A673 (cell line): Measurements from ENCODE around the gene ZMAT5. TPM values are rescaled to one million over a fixed set of nuclear protein-coding genes. Genes with fewer than 3 reads are reported as not detected.

Source experiments
- Bru-seq: library from RNA; stranded (reverse); fragments of 400-500 nt; gene quantifications from one replicate; lab custom pipeline; 2021; lab: Mats Ljungman, UMichigan
- BruChase-seq, 2 experiments: library from RNA; stranded (reverse); fragments of 400-500 nt; gene quantifications; one replicate each; lab custom pipeline; 2021; lab: Mats Ljungman, UMichigan
- BruUV-seq: library from RNA; stranded (reverse); fragments of 400-500 nt; replicated peaks from 2 replicates; lab custom pipeline; 2021; lab: Mats Ljungman, UMichigan
- CTCF ChIA-PET: fragments of 300-600 bp; sonication (Branson Sonifier 250); formaldehyde crosslinking; loops from one replicate; lab custom pipeline; 2022; ENCODE audit warnings: antibody characterized with exemption; lab: Charles Lee
- POLR2A ChIA-PET: fragments of 300-600 bp; sonication (Branson Sonifier 250); formaldehyde crosslinking; loops from one replicate; lab custom pipeline; 2022; ENCODE audit warnings: antibody characterized with exemption; ENCODE audit not compliant: low non-redundant PET; lab: Charles Lee
- DNase-seq: peaks from one replicate; pipeline ENCODE4 v3.0.0-alpha.2; 2015; ENCODE audit warnings: low spot score
- H3K27ac ChIP-seq: fragments of 200-600 bp; sonication (generic); 2 replicates; pipeline ENCODE4 v1.5.1; 2016; ENCODE audit warnings: mixed run types, low read depth, mild to moderate bottlenecking, mixed read lengths, antibody characterized with exemption, low read length; ENCODE audit not compliant: poor library complexity, severe bottlenecking
- H3K27me3 ChIP-seq: fragments of 200-600 bp; sonication (generic); replicated peaks from 2 replicates; pipeline ENCODE4 v1.6.1; 2017; ENCODE audit warnings: mixed run types, low read depth, mild to moderate bottlenecking, mixed read lengths, antibody characterized with exemption, low read length; ENCODE audit not compliant: insufficient read depth, poor library complexity
- H3K36me3 ChIP-seq: fragments of 200-600 bp; sonication (generic); 2 replicates; pipeline ENCODE4 v1.6.1; 2016; ENCODE audit warnings: mixed run types, mild to moderate bottlenecking, mixed read lengths, antibody characterized with exemption, low read length; ENCODE audit not compliant: insufficient read depth, poor library complexity, severe bottlenecking
- H3K4me1 ChIP-seq: fragments of 200-600 bp; sonication (generic); 2 replicates; pipeline ENCODE4 v1.6.1; 2017; ENCODE audit warnings: mixed run types, mild to moderate bottlenecking, mixed read lengths, antibody characterized with exemption, low read length; ENCODE audit not compliant: insufficient read depth, poor library complexity, severe bottlenecking
- H3K4me3 ChIP-seq: fragments of 200-600 bp; sonication (generic); 2 replicates; pipeline ENCODE4 v1.5.1; 2016; ENCODE audit warnings: low read depth, mixed run types, mild to moderate bottlenecking, mixed read lengths, low read length; ENCODE audit not compliant: poor library complexity, severe bottlenecking
- H3K9me3 ChIP-seq: fragments of 200-600 bp; sonication (generic); 2 replicates; pipeline ENCODE4 v1.6.1; 2016; ENCODE audit warnings: mixed run types, low read depth, mild to moderate bottlenecking, mixed read lengths, antibody characterized with exemption, low read length; ENCODE audit not compliant: poor library complexity, severe bottlenecking
- CTCF ChIP-seq: fragments of 300-800, 200-600 bp; sonication (generic); conservative IDR thresholded peaks from 2 replicates; pipeline ENCODE4 v1.5.1; 2017; ENCODE audit warnings: low read depth, mild to moderate bottlenecking, antibody characterized with exemption, low read length, moderate library complexity, mixed read lengths
- EZH2 ChIP-seq: fragments of 200-600 bp; sonication (generic); IDR thresholded peaks from 2 replicates; pipeline ENCODE4 v1.6.1; 2017; ENCODE audit warnings: borderline replicate concordance, low read depth, mild to moderate bottlenecking, mixed read lengths, antibody characterized with exemption, low read length; ENCODE audit not compliant: poor library complexity, severe bottlenecking
- intact Hi-C: fragments of 100-400 bp; cut with micrococcal nuclease; formaldehyde crosslinking; loops from one replicate; pipeline ENCODE4 v1.10.0; 2022; ENCODE audit not compliant: unreplicated experiment
- long read RNA-seq: library from polyadenylated mRNA; stranded (forward); transcript quantifications from one replicate; pipeline ENCODE4 v2.0.0, GENCODE V29; 2022
- total RNA-seq: library from RNA; stranded (reverse); gene quantifications from 2 replicates; pipeline ENCODE4 v1.2.3, GENCODE V29; 2021

The ZMAT5 gene
- total RNA-seq (19.8 and 23.6 TPM in 2 replicates), Bru-seq, nascent RNA (percentile 46 among the genes with signal in this experiment), BruChase-seq, experiment 1, labeled RNA remaining after a 2-hour chase (percentile 49 among the genes with signal in this experiment), BruChase-seq, experiment 2, labeled RNA remaining after a 6-hour chase (percentile 54 among the genes with signal in this experiment)
- long read RNA-seq, transcript ZMAT5-201 (6 exons, 899 nt) = major isoform, 11 of 52 reads
- long read RNA-seq, partial matches to known transcripts = 2 of 52 reads
- long read RNA-seq, other reads (novel, unspliced or antisense) = 39 of 52 reads

- intact Hi-C loops = no loop called here
- H3K27ac ChIP-seq = peak within 1 kb of the TSS; percentile 95
- BruUV-seq = no TSS peak
- ChIA-PET POLR2A (no interaction called here), CTCF (interaction anchor here (0.5 to 0.7 kb wide), 4 partner anchors 28 to 630 kb away, joined by 3 to 6 read pairs (median 4); no protein-coding TSS in a partner anchor)
- no peaks in the 10 kb centered on the region for H3K9me3 ChIP-seq
- TF ChIP-seq EZH2 (no peak), CTCF (no peak)
- H3K4me3 ChIP-seq = peak within 1 kb of the TSS; percentile 86
- H3K4me1 ChIP-seq = no peaks in the 10 kb centered on the region
- peaks cover 18% of the 10 kb centered on the region for H3K36me3 ChIP-seq
- no peaks in the 10 kb centered on the region for H3K27me3 ChIP-seq
- peak; percentile 99 for DNase-seq
Measured at GRCh38 chr22:29766632-29767170, at the start of gene ZMAT5. Gene ZMAT5, minus strand, starts transcription at chr22:29767007. Its CDS starts 18,463 bp downstream, at chr22:29748544.

DNA sequence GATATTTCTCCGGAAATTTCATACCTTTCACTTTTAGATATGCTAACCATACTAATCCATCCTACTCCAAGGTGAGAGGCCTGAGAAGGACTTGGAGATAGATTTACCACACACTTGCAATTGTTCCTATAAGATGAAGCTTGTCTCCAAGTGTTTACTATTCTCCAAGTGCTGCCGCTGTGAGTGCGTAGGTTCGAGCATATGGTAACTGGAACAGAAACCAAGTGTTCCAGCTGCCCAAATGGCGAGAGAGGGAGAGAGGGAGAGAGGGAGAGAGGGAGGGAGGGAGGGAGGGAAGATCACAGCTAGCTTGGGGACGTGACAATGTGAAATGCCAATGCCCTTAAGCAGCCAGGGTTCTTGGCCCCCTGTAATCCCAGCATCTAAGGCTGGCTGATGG lies 49.7 kb upstream of the ZMAT5 start:
- peaks cover 25% of the 10 kb centered on the region for H3K36me3 ChIP-seq
- no peak overlapping the region for H3K4me3 ChIP-seq
- no peaks in the 10 kb centered on the region for H3K27me3 ChIP-seq
- ChIA-PET CTCF (no interaction called here), POLR2A (no interaction called here)
- no peaks in the 10 kb centered on the region for H3K9me3 ChIP-seq
- H3K4me1 ChIP-seq = no peaks in the 10 kb centered on the region
- no peak for DNase-seq
- no peak overlapping the region for H3K27ac ChIP-seq
- BruUV-seq = no TSS peak
- intact Hi-C loops = no loop called here
- no peak for TF ChIP-seq EZH2
- no peak for TF ChIP-seq CTCF

DNA sequence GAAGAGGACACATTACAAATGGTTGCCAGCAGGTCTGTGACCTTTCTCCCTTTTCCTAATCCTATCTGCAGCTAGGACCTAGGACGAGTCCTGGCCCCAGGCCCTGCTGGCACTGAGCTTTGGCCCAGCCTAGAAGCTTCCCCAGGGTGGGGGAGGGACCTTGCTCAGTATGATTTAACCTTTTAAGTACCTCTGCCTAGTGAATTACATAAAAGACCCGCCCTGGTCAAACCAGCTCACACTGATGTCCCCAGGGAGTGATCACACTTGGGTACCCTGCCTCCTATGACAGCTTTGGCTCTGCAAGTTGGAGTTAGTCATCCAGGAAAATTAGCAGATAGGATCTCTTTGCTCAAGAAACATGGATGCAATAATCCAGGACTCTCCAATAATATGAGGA lies 49.3 kb upstream of the ZMAT5 start:
- Histone ChIP-seq H3K9me3 (no peaks in the 10 kb centered on the region), H3K27me3 (no peaks in the 10 kb centered on the region), H3K36me3 (peaks cover 28% of the 10 kb centered on the region), H3K4me1 (no peaks in the 10 kb centered on the region), H3K27ac (no peak overlapping the region), H3K4me3 (no peak overlapping the region)
- no TSS peak for BruUV-seq
- DNase-seq = no peak
- intact Hi-C loops = no loop called here
- ChIA-PET POLR2A (no interaction called here), CTCF (interaction anchor here (1.0 kb wide), 1 partner anchor 180 kb away, joined by 3 read pairs; no protein-coding TSS in a partner anchor)
- no peak for TF ChIP-seq CTCF
- TF ChIP-seq EZH2 = no peak
